GF-D8 (cell line): ENCODE data around the gene IKZF3.
A peak's percentile ranks its signal among the peaks of the same experiment; 100 is the strongest.
"Not testable (repeated sequence)": the region's sequence is repeated elsewhere in the genome, so short reads cannot be mapped to it uniquely, and the experiment has no call there.

Source experiments
- DNase-seq: peaks from one replicate; lab custom pipeline; 2025; lab: John Stamatoyannopoulos, UW

Gene IKZF3

GRCh38 chr17:39855911-39856649 lies 8.0 kb downstream of the IKZF3 start:
- DNase-seq, result not testable (repeated sequence)

GRCh38 chr17:39854909-39855308 lies 9.2 kb downstream of the IKZF3 start:
- no peak for DNase-seq

GRCh38 chr17:39852239-39852638 lies 11.9 kb downstream of the IKZF3 start:
- DNase-seq, result peak; percentile 52

- DNase-seq, result not testable (repeated sequence)
Observed at GRCh38 chr17:39850186-39850585, 13.9 kb downstream of the IKZF3 start.

- DNase-seq, result no peak
Observed at GRCh38 chr17:39848600-39848999, 15.5 kb downstream of the IKZF3 start.

- DNase-seq, result no peak
Observed at GRCh38 chr17:39846205-39846604, 17.9 kb downstream of the IKZF3 start.

GRCh38 chr17:39845052-39845846 lies 18.9 kb downstream of the IKZF3 start:
- no peak for DNase-seq

GRCh38 chr17:39841134-39841683 lies 22.9 kb downstream of the IKZF3 start:
- no peak for DNase-seq

GRCh38 chr17:39838784-39839183 lies 25.3 kb downstream of the IKZF3 start:
- DNase-seq, result no peak

- no peak for DNase-seq
Observed at GRCh38 chr17:39838057-39838456, 26.1 kb downstream of the IKZF3 start.

GRCh38 chr17:39836117-39836516 lies 28.0 kb downstream of the IKZF3 start:
- DNase-seq, result no peak

- DNase-seq, result no peak
Observed at GRCh38 chr17:39835038-39835786, 28.9 kb downstream of the IKZF3 start.

GRCh38 chr17:39834017-39834416 lies 30.1 kb downstream of the IKZF3 start:
- DNase-seq, result no peak

GRCh38 chr17:39831588-39831987 lies 32.5 kb downstream of the IKZF3 start:
- DNase-seq, result no peak

GRCh38 chr17:39828443-39828842 lies 35.7 kb downstream of the IKZF3 start:
- no peak for DNase-seq

GRCh38 chr17:39826334-39826733 lies 37.8 kb downstream of the IKZF3 start:
- DNase-seq, result no peak

GRCh38 chr17:39823407-39824054 lies 40.6 kb downstream of the IKZF3 start:
- DNase-seq, result no peak

- peak; percentile 36 for DNase-seq
Observed at GRCh38 chr17:39822051-39822451, 42.1 kb downstream of the IKZF3 start.

- DNase-seq, result no peak
Observed at GRCh38 chr17:39820987-39821386, 43.1 kb downstream of the IKZF3 start.

GRCh38 chr17:39820541-39820940 lies 43.6 kb downstream of the IKZF3 start:
- no peak for DNase-seq

- DNase-seq, result no peak
Observed at GRCh38 chr17:39818358-39819000, 45.6 kb downstream of the IKZF3 start.
